Activated CD8-positive, alpha-beta memory T cell treated with anti-CD3 and anti-CD28 coated beads for 1 hour (primary cell): ENCODE measurements around the gene C22orf31.
"Not testable (repeated sequence)": the region's sequence is repeated elsewhere in the genome, so short reads cannot be mapped to it uniquely, and the experiment has no call there.

ENCODE experiments used
- DNase-seq, 2 donors: peaks; one replicate each; pipeline ENCODE4 v3.0.0-alpha.2; 2020; ENCODE audit warnings: low read depth in 1 of 2; ENCODE audit errors: extremely low read depth in 1 of 2

C22orf31 gene

GRCh38 chr22:29061773-29062172 lies at the start of gene C22orf31:
TSS of gene C22orf31 (minus strand) at chr22:29061831. CDS start at chr22:29061792, 39 bp downstream.
- DNase-seq: no peak

GRCh38 chr22:29110946-29111345 lies 49.3 kb upstream of the C22orf31 start:
- DNase-seq: no peak

- DNase-seq: no peak
Measured at GRCh38 chr22:29109822-29110221, 48.2 kb upstream of the C22orf31 start.

DNA sequence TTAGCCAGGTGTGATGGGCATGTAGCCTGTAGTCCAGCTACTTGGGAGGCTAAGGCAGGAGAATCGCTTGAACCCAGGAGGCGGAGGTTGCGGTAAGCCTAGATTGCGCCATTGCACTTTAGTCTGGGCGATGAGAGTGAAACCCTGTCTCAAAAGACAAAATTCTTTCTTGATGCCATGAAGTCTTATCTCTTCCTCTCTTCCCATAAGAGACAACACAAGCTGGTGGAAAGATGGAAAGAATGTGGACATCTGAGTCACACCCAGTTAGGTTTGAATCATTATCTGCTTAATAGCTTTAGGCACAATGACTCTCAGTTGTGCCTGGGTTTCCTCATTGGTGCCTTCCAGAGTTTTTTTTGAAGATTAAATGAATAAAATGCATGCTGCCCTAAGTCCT lies 46.5 kb upstream of the C22orf31 start:
- no peak for DNase-seq

DNA sequence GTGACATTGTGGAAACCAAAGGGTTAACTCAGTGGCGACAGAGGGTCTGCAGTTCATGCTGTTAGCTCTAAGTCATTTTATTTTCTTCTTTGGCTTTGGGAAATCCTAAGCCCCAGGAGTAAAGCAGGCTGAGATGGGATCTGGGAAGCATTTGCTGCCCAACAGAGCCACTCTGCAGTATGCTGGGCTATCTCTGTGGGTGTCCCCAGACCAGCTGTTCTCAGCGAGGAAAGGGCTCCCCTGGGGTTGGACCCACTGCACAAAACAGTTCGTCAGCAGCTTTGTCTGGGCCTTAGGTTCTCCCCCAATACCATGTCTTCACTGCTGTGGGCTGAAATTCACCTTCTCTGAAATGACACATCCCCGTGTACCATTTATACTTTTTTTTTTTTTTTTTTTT lies 45.2 kb upstream of the C22orf31 start:
- no peak for DNase-seq

GRCh38 chr22:29105468-29105867 lies 43.8 kb upstream of the C22orf31 start:
- no peak for DNase-seq

DNA sequence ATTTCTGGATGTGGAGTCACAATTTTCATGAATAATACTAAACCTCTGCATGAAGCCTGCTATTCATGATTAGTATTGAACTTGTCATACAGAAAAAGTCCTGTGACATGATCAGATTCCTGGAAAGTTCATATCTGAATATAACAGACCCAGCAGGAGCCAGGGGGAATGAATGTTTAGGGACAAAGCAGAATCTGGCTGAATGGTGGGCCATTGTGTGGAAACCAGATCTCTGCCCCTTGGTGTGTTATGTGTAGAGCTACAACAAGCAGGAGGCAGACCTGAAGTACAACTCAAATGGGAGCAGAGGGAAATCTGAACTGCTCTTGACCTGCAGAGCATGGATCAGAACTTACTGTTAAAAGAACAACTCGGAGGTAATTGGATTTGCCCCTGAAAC lies 41.5 kb upstream of the C22orf31 start:
- DNase-seq: no peak

DNA sequence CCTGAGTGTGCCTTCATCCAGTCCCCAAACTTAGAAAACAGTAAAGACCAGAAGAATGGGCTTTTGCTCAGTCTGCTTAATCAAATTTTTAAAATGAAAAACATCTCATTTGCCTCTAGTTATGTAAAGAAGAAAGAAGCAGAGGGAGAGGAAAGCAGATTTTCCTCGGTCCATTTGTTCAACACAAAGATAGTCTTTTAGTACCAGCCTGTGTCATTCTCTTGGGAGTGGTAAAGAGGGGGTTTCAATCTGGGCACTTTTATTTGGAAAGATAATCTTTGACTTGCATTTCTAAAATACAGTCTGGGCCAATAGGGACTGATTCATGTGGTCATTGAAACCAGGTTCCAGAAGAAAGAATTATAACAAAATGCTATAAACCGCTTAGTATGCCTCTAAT lies 40.7 kb upstream of the C22orf31 start:
- DNase-seq: no peak

DNA sequence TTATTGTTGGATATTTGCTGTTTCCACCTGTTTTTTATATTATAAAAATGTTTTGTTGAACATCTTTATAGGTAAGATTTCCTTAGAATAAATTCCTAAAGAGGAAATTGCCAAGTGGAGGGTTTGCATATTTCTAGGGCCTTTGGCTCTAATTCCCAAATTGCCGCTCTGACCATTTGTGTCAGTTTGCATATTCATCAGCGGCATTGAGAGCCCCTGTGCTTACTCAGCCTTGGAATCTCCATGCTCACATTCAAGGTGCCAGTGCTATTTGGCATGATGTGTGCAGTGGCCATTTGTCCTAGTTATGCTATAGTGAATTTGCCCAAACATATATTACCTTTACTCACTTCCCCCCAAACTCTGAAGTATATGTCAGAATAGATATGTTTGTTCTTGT lies 36.7 kb upstream of the C22orf31 start:
- no peak for DNase-seq

- DNase-seq: no peak
Measured at GRCh38 chr22:29096736-29097669, 35.4 kb upstream of the C22orf31 start.

- DNase-seq: no peak
Measured at GRCh38 chr22:29095459-29095858, 33.8 kb upstream of the C22orf31 start.

DNA sequence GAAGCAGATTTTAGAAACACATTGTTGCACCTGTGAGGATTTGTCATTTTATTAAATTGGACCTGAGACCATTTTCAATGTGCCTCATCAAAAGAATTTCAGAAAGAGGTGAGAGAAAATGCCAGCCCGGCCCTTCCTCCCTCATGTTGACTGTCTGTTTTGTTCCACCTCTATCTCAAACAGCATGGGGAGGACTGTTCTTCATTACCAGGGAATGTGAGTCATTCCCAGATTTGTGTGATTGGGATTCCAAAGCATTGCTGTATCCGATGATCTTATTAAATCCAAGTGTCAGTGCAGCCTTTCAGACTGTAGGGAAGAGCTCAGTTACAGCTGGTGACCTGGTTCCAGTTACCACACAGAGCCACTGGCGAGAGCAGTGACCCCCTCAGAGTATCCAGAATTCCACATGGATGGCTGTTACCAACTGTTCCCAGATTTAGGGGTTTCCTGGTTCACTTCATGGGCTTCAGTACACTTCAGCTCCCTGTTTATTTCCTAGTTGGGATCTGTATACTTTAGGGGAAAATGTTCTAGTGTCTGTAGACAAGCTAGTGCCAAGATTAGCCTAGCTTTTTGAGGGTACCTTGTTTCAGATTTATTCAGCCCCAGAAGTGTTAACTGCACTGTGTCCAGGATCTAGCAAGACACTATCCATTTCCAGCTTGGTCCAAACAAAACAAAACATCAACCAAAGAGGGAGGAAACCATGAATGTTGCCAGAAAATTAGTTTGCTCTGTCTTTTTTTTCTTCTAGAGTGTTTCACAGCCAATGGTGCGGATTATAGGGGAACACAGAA lies 32.1 kb upstream of the C22orf31 start:
- no peak for DNase-seq

DNA sequence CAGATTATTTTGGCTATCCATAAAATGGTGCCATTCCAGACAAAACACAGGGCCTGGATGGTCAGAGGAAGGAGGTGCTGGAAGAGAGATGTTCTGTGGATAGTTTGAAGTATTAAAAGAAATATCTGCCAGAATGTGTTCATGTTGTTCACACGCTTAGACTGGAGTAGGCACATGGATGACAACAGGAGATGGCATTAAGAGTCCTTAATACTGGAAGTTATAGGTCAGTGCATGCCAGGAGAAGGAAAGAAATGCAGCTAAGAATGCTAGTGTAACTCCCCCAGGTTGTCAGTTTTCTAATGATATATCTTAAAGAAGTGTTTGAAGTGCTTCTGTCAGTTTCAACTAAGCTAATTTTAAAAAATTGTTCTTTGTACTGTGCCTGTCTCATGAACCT lies 31.4 kb upstream of the C22orf31 start:
- DNase-seq: no peak

- no peak for DNase-seq
Measured at GRCh38 chr22:29092243-29092642, 30.6 kb upstream of the C22orf31 start.

DNA sequence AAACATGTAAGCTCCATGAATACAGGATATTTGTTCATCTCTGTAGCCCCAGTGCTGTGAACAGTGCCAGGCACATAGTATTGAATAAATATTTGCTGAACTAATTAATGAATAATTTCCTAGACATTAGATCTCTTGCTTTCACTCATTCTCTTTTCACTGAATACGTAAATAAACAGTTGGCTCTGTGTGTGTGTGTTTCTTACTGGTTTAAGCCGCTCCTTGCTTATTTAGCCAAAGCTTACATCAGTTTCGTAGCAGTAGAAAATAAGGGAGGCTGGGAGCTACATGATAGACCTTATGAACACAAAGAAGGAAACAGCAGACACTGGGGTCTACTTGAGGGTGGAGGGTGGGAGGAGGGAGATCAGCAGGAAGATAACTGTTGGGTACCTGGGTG lies 28.4 kb upstream of the C22orf31 start:
- DNase-seq: no peak

GRCh38 chr22:29089507-29089906 lies 27.9 kb upstream of the C22orf31 start:
- DNase-seq: no peak

DNA sequence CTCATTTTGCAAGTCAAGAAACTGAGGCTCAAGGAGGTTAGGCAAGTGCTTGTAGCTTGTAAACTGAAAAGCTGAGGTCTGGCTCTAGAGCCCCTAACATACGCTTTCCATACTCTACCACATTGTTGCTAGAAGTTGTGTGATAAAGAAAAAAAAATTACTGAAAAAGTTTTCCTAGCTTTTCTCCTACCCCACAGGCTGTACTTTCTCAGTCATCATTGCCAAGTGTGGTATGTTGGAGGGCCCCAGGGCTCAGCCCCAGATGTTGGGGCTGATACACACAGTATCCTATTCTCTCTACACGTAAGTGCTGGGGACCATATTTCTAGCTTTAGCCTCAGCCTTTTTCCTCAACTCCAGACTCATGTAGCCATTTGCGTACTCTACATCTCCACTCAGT lies 27.2 kb upstream of the C22orf31 start:
- no peak for DNase-seq

- DNase-seq: no peak
Measured at GRCh38 chr22:29087012-29087411, 25.4 kb upstream of the C22orf31 start.

DNA sequence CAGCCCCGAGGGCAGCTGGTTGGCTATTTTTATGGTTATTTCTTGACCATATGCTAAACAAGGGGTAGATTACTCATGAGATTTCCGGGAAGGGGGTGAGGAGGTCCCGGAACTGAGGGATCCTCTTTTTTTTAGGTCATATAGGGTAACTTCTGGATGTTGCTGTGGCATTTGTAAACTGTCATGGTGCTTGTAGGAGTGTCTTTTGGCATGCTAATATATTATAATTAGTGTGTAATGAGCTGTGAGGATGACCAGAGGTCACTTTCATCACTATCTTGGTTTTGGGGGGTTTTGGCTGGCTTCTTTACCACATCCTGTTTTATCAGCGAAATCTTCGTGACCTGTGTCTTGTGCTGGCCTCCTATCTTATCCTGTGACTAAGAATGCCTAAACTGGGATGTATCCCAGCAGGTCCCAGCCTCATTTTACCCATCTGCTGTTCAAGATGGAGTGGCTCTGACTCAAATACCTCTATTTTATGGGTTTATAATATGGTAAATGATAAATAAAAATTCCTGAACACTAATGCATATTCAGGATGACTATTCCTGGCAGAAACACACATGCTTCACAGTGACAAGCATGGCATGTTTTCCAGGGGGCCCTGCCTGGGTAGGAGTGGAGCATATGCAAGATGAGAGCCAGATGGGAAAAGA lies 22.4 kb upstream of the C22orf31 start:
- DNase-seq: no peak

GRCh38 chr22:29083576-29083932 lies 21.9 kb upstream of the C22orf31 start:
- DNase-seq: not testable (repeated sequence)

- DNase-seq: no peak
Measured at GRCh38 chr22:29082826-29083545, 21.4 kb upstream of the C22orf31 start.
